ENCODE results near the gene CNBP. TPM values are rescaled to one million over a fixed set of nuclear protein-coding genes. Genes with fewer than 3 reads are reported as not detected.

Gene CNBP
- total RNA-seq, 1 donor from 2014 or later, result 166 TPM

GRCh38 chr3:129184396-129184657, 631 bp upstream of the CNBP start:
- H3K4me3 ChIP-seq, result peak overlapping the region; percentile 95 to 96
- H3K36me3 ChIP-seq, result peaks cover 0 to 6% of the 10 kb centered on the region in 2 donors
- no peak for DNase-seq (ENCODE audit: low spot score in 2 of 2)
- peak overlapping the region; percentile 99 to 100 for H3K27ac ChIP-seq
- H3K4me1 ChIP-seq, result peaks cover 2 to 21% of the 10 kb centered on the region in 2 donors
- H3K9me3 ChIP-seq, result no peaks in the 10 kb centered on the region
- no peaks in the 10 kb centered on the region for H3K27me3 ChIP-seq
- TF ChIP-seq CTCF (IDR thresholded peaks at IDR 0.05), result no peak
- intact Hi-C loops (cut with DNase I), result loop anchor here (1.0 to 5.0 kb wide), 5 partner anchors 11 to 65 kb away; partner anchors contain the start of genes COPG1 and RAB43

DNA sequence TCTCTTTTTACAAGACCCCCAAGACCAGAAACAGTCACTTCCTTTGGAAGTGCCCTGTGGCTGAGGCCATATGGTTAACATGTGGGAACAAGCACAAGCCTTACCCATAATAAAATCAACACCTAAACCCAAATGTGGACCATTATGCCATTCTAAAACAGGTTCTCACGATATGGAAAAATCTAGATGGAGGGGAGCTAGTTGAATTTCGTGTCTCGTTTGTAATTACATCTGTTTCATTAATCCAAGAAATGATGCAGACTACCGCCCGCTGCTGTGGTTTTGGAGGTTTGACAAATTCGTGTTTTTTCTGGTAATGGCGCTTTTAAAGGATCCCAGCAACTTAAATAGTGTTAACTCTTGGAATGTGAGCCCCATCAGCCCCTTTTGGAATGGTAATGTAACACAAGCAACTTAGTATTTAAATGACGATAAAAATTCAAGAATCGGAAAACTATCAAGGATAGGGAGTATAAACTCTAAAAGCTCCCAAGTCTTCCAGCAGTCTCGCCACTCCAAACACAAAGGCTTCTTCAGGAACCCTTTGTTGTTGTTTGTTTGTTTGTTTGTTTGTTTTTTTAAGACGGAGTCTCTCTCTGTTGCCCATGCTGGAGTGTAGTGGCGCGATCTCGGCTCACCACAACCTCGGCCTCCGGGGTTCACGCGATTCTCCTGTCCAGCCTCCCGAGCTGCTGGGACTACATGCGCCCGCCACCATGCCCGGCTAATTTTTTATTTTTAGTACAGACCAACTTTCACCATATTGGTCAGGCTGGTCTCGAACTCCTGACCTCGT, 1.1 kb downstream of the CNBP start:
- no peaks in the 10 kb centered on the region for H3K9me3 ChIP-seq
- peak overlapping the region; percentile 99 to 100 for H3K27ac ChIP-seq
- no peaks in the 10 kb centered on the region for H3K27me3 ChIP-seq
- peaks cover 7 to 21% of the 10 kb centered on the region in 2 donors for H3K36me3 ChIP-seq
- TF ChIP-seq CTCF (IDR thresholded peaks at IDR 0.05), result no peak
- intact Hi-C loops (cut with DNase I), result loop anchor here (1.0 to 5.0 kb wide), 3 partner anchors 21 to 132 kb away; partner anchors contain the start of gene ISY1
- H3K4me3 ChIP-seq, result peak overlapping the region; percentile 95 to 96
- no peak for DNase-seq (ENCODE audit: low spot score in 2 of 2)
- peaks cover 10 to 39% of the 10 kb centered on the region in 2 donors for H3K4me1 ChIP-seq

GRCh38 chr3:129181819-129182218, 1.9 kb downstream of the CNBP start:
- Histone ChIP-seq H3K27ac (peak overlapping the region; percentile 99 to 100), H3K36me3 (peaks cover 7 to 21% of the 10 kb centered on the region in 2 donors), H3K4me1 (peaks cover 11 to 46% of the 10 kb centered on the region in 2 donors), H3K4me3 (peak overlapping the region; percentile 95 to 96), H3K9me3 (no peaks in the 10 kb centered on the region), H3K27me3 (no peaks in the 10 kb centered on the region)
- no peak for DNase-seq (ENCODE audit: low spot score in 2 of 2)
- no peak for TF ChIP-seq CTCF (IDR thresholded peaks at IDR 0.05)
- intact Hi-C loops (cut with DNase I), result loop anchor here (2.0 to 5.0 kb wide), 2 partner anchors 45 to 133 kb away; no protein-coding TSS in a partner anchor

DNA sequence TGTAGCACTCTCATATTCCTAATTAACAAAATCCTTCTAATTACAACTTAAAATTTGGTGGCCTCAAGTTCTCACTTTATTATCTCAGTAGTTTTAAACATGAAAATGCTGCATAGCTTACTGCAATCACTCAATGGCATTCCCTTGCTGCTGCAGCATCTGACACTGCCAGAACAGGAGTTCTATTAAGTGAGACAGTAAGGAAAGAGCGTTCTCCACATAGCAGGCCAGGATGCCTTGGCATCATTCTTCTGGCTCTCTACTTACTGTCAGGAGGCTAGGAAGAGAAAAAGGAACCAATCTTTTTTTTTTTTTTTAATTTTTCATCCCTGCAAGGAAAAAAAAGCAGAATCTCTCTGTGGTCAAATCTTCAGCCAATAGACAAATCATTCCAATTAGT, 3.2 kb downstream of the CNBP start:
- peaks cover 14 to 59% of the 10 kb centered on the region in 2 donors for H3K4me1 ChIP-seq
- H3K27me3 ChIP-seq, result no peaks in the 10 kb centered on the region
- intact Hi-C loops (cut with DNase I), result loop anchor here (5.0 kb wide), 1 partner anchor 47 kb away; no protein-coding TSS in a partner anchor
- TF ChIP-seq CTCF (IDR thresholded peaks at IDR 0.05), result no peak
- peaks cover 7 to 21% of the 10 kb centered on the region in 2 donors for H3K36me3 ChIP-seq
- no peak for DNase-seq (ENCODE audit: low spot score in 2 of 2)
- peak overlapping the region in 1 of 2 donors; percentile 100 for H3K27ac ChIP-seq
- peak overlapping the region; percentile 95 to 96 for H3K4me3 ChIP-seq
- no peaks in the 10 kb centered on the region for H3K9me3 ChIP-seq

DNA sequence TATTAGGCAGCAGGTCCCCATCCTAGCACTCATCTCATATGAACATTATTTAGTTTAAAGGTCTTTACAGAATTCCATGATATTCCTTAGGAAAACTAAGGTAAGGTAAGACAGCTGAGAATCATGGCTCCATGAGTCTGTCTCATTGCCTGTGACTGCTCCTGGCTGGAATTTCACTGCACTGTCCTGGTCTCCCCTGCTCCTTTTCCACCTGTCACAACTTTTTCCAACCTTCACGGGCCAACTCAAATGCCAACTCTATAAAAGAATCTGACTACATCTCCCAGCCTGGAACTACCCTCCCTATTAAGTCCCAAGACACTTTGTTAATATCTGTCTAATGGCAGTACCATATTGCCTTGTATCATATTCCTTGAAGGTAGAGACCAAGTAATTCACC, 7.6 kb downstream of the CNBP start:
- Histone ChIP-seq H3K9me3 (no peaks in the 10 kb centered on the region), H3K36me3 (peaks cover 19 to 25% of the 10 kb centered on the region in 2 donors), H3K4me3 (peak overlapping the region in 1 of 2 donors; percentile 0), H3K27ac (peak overlapping the region in 1 of 2 donors; percentile 20), H3K27me3 (no peaks in the 10 kb centered on the region), H3K4me1 (peaks cover 27 to 86% of the 10 kb centered on the region in 2 donors)
- no peak for DNase-seq (ENCODE audit: low spot score in 2 of 2)
- TF ChIP-seq CTCF (IDR thresholded peaks at IDR 0.05), result no peak
- intact Hi-C loops (cut with DNase I), result no loop called here

All from ascending aorta (tissue), 2 donors.